OCI-LY1 (cell line): Measurements from ENCODE around the gene PGAP2.

ENCODE experiments used
- H2AFZ ChIP-seq: fragments of 200-600 bp; sonication (generic), shearing (Covaris generic); 2 replicates; pipeline ENCODE4 v1.6.0; 2014; ENCODE audit warnings: antibody characterized with exemption, mild to moderate bottlenecking, low read length
- H3F3A ChIP-seq: fragments of 200-600 bp; sonication (generic), shearing (Covaris generic); 2 replicates; pipeline ENCODE4 v1.6.0; 2014; ENCODE audit warnings: mild to moderate bottlenecking, antibody characterized with exemption, low read length, moderate library complexity; ENCODE audit not compliant: insufficient read depth
- H3K27ac ChIP-seq: fragments of 200-600 bp; sonication (generic); 2 replicates; pipeline ENCODE4 v1.5.1; 2014; ENCODE audit warnings: low read length, mixed run types, mild to moderate bottlenecking, low read depth; ENCODE audit not compliant: poor library complexity, severe bottlenecking
- H3K27me3 ChIP-seq: fragments of 200-600 bp; sonication (generic); 2 replicates; pipeline ENCODE4 v1.6.0; 2014; ENCODE audit warnings: antibody characterized with exemption, mild to moderate bottlenecking, low read length, moderate library complexity; ENCODE audit not compliant: insufficient read depth
- H3K36me3 ChIP-seq: fragments of 200-600 bp; sonication (generic); 2 replicates; pipeline ENCODE4 v1.6.1; 2014; ENCODE audit warnings: mild to moderate bottlenecking, antibody characterized with exemption, low read length, moderate library complexity, mixed read lengths; ENCODE audit not compliant: insufficient read depth
- H3K4me1 ChIP-seq: fragments of 200-600 bp; sonication (generic); 2 replicates; pipeline ENCODE4 v1.5.1; 2014; ENCODE audit warnings: mild to moderate bottlenecking, low read length, moderate library complexity; ENCODE audit not compliant: insufficient read depth, severe bottlenecking
- H3K4me2 ChIP-seq: fragments of 200-600 bp; sonication (generic), shearing (Covaris generic); 2 replicates; pipeline ENCODE4 v1.6.1; 2014; ENCODE audit warnings: low read length
- H3K4me3 ChIP-seq: fragments of 200-600 bp; sonication (generic); 2 replicates; pipeline ENCODE4 v1.5.1; 2014; ENCODE audit warnings: low read length, low read depth, mild to moderate bottlenecking, mixed read lengths; ENCODE audit not compliant: poor library complexity, severe bottlenecking
- H3K79me2 ChIP-seq: fragments of 200-600 bp; shearing (Covaris generic); 2 replicates; pipeline ENCODE4 v1.6.1; 2016; ENCODE audit warnings: mixed run types, low read length, mixed read lengths; ENCODE audit not compliant: insufficient read depth
- H3K9ac ChIP-seq: fragments of 200-600 bp; sonication (generic), shearing (Covaris generic); 2 replicates; pipeline ENCODE4 v1.6.1; 2014; ENCODE audit warnings: mild to moderate bottlenecking, low read length, mixed read lengths
- H3K9me2 ChIP-seq: fragments of 200-600 bp; sonication (generic), shearing (Covaris generic); 2 replicates; pipeline ENCODE4 v1.6.1; 2014; ENCODE audit warnings: low read depth, mild to moderate bottlenecking, low read length, mixed read lengths
- H3K9me3 ChIP-seq: fragments of 200-600 bp; shearing (Covaris generic); 2 replicates; pipeline ENCODE4 v1.6.1; 2014; ENCODE audit warnings: low read length, mixed read lengths
- H4K20me1 ChIP-seq: fragments of 200-600 bp; sonication (generic), shearing (Covaris generic); 2 replicates; pipeline ENCODE4 v1.6.0; 2016; ENCODE audit warnings: mild to moderate bottlenecking, low read length; ENCODE audit not compliant: insufficient read depth
- CTCF ChIP-seq: fragments of 200-600 bp; sonication (generic), shearing (Covaris generic); IDR thresholded peaks from 2 replicates; pipeline ENCODE4 v1.5.1; 2017; ENCODE audit warnings: mild to moderate bottlenecking, antibody characterized with exemption, low read length, moderate library complexity, mixed read lengths
- EZH2 ChIP-seq: fragments of 200-600 bp; sonication (generic), shearing (Covaris generic); IDR thresholded peaks from 2 replicates; pipeline ENCODE4 v1.8.0; 2017; ENCODE audit warnings: borderline replicate concordance, mixed run types, mild to moderate bottlenecking, antibody characterized with exemption, low read length, moderate library complexity, mixed read lengths

The PGAP2 gene

GRCh38 chr11:3835751-3836150, 27.4 kb downstream of the PGAP2 start:
- H4K20me1 ChIP-seq, result no peaks in the 10 kb centered on the region
- no peaks in the 10 kb centered on the region for H3K27me3 ChIP-seq
- no peaks in the 10 kb centered on the region for H3F3A ChIP-seq
- H3K79me2 ChIP-seq, result peaks cover 34% of the 10 kb centered on the region
- H3K4me2 ChIP-seq, result no peak overlapping the region
- no peak overlapping the region for H3K4me3 ChIP-seq
- peaks cover 47% of the 10 kb centered on the region for H3K4me1 ChIP-seq
- H3K36me3 ChIP-seq, result peaks cover 38% of the 10 kb centered on the region
- no peak overlapping the region for H3K27ac ChIP-seq
- H3K9me3 ChIP-seq, result no peaks in the 10 kb centered on the region
- TF ChIP-seq EZH2 (no peak), CTCF (no peak)
- no peak overlapping the region for H2AFZ ChIP-seq
- no peak overlapping the region for H3K9ac ChIP-seq
- no peaks in the 10 kb centered on the region for H3K9me2 ChIP-seq

GRCh38 chr11:3836903-3837302, 28.5 kb downstream of the PGAP2 start:
- Histone ChIP-seq H3K4me3 (peak overlapping the region; percentile 17), H3K4me1 (peaks cover 51% of the 10 kb centered on the region), H2AFZ (no peak overlapping the region), H3K27ac (peak overlapping the region; percentile 78), H3K4me2 (peak overlapping the region; percentile 91), H3K79me2 (peaks cover 30% of the 10 kb centered on the region), H3F3A (no peaks in the 10 kb centered on the region), H3K9me3 (no peaks in the 10 kb centered on the region), H3K27me3 (no peaks in the 10 kb centered on the region), H4K20me1 (no peaks in the 10 kb centered on the region), H3K9me2 (no peaks in the 10 kb centered on the region), H3K36me3 (peaks cover 27% of the 10 kb centered on the region; the same call in 1 of the 2 replicates), H3K9ac (peak overlapping the region; percentile 12; the same call in 1 of the 2 replicates)
- no peak for TF ChIP-seq EZH2
- no peak for TF ChIP-seq CTCF

GRCh38 chr11:3837793-3838192, 29.4 kb downstream of the PGAP2 start:
- Histone ChIP-seq H2AFZ (no peak overlapping the region), H4K20me1 (no peaks in the 10 kb centered on the region), H3K27ac (peak overlapping the region; percentile 78), H3K4me2 (peak overlapping the region; percentile 91), H3K4me3 (peak overlapping the region; percentile 90), H3K9me3 (no peaks in the 10 kb centered on the region), H3K9ac (no peak overlapping the region), H3K4me1 (peaks cover 54% of the 10 kb centered on the region), H3F3A (no peaks in the 10 kb centered on the region), H3K9me2 (no peaks in the 10 kb centered on the region), H3K79me2 (peaks cover 30% of the 10 kb centered on the region), H3K27me3 (no peaks in the 10 kb centered on the region), H3K36me3 (peaks cover 24% of the 10 kb centered on the region; the same call in 1 of the 2 replicates)
- TF ChIP-seq EZH2, result no peak
- TF ChIP-seq CTCF, result no peak
